Neural cell (in vitro differentiated cells): ENCODE data around the gene ANKZF1. TPM values are rescaled to one million over a fixed set of nuclear protein-coding genes. Genes with fewer than 3 reads are reported as not detected.

Source experiments
- H2AFZ ChIP-seq: fragments of 200-600, 300-800 bp; sonication (generic), shearing (Covaris generic); 2 replicates; pipeline ENCODE4 v1.6.0; 2014; ENCODE audit warnings: low read depth, mild to moderate bottlenecking, antibody characterized with exemption, low read length, moderate library complexity
- H3F3A ChIP-seq: fragments of 200-600 bp; shearing (Covaris generic); 2 replicates; pipeline ENCODE4 v1.6.1; 2016; ENCODE audit warnings: mild to moderate bottlenecking, moderate library complexity, mixed read lengths, antibody characterized with exemption, low read length; ENCODE audit not compliant: insufficient read depth, poor library complexity, severe bottlenecking
- H3K27ac ChIP-seq: fragments of 200-600, 300-800 bp; sonication (generic), shearing (Covaris generic); 2 replicates; pipeline ENCODE4 v1.5.1; 2014; ENCODE audit warnings: mild to moderate bottlenecking, low read length, moderate library complexity
- H3K27me3 ChIP-seq: fragments of 300-800, 200-600 bp; sonication (generic), shearing (Covaris generic); 2 replicates; pipeline ENCODE4 v1.6.0; 2014; ENCODE audit warnings: mild to moderate bottlenecking, low read depth, low read length, moderate library complexity; ENCODE audit not compliant: insufficient read depth
- H3K36me3 ChIP-seq: fragments of 300-800, 200-600 bp; sonication (generic), shearing (Covaris generic); 2 replicates; pipeline ENCODE4 v1.5.1; 2014; ENCODE audit warnings: mild to moderate bottlenecking, antibody characterized with exemption, low read length, moderate library complexity; ENCODE audit not compliant: insufficient read depth
- H3K4me2 ChIP-seq: fragments of 300-800, 200-600 bp; sonication (generic), shearing (Covaris generic); 2 replicates; pipeline ENCODE4 v1.6.0; 2014; ENCODE audit warnings: mild to moderate bottlenecking, low read length
- H3K4me3 ChIP-seq: fragments of 300-800, 200-600 bp; sonication (generic), shearing (Covaris generic); 2 replicates; pipeline ENCODE4 v1.5.1; 2014; ENCODE audit warnings: mild to moderate bottlenecking, low read length, moderate library complexity
- H3K79me2 ChIP-seq: fragments of 200-600 bp; shearing (Covaris generic); replicated peaks from 2 replicates; pipeline ENCODE4 v1.6.0; 2014; ENCODE audit warnings: mild to moderate bottlenecking, low read length, moderate library complexity; ENCODE audit not compliant: insufficient read depth
- H3K9ac ChIP-seq: fragments of 300-800, 200-600 bp; sonication (generic), shearing (Covaris generic); 2 replicates; pipeline ENCODE4 v1.6.1; 2016; ENCODE audit warnings: mild to moderate bottlenecking, low read length, mixed read lengths
- H3K9me2 ChIP-seq: fragments of 200-600 bp; shearing (Covaris generic); 2 replicates; pipeline ENCODE4 v1.6.1; 2016; ENCODE audit warnings: mild to moderate bottlenecking, low read length, mixed read lengths; ENCODE audit not compliant: insufficient read depth
- H3K9me3 ChIP-seq: fragments of 200-600, 300-800 bp; sonication (generic), shearing (Covaris generic); 2 replicates; pipeline ENCODE4 v1.6.1; 2016; ENCODE audit warnings: mild to moderate bottlenecking, mixed run types, low read length, moderate library complexity, mixed read lengths
- H4K20me1 ChIP-seq: fragments of 200-600 bp; shearing (Covaris generic); 2 replicates; pipeline ENCODE4 v1.6.1; 2016; ENCODE audit warnings: mild to moderate bottlenecking, mixed run types; ENCODE audit not compliant: insufficient read depth
- EP300 ChIP-seq: fragments of 450-650 bp; conservative IDR thresholded peaks from 2 replicates; pipeline ENCODE4 v1.6.1; 2014; ENCODE audit warnings: antibody characterized with exemption, mild to moderate bottlenecking, moderate library complexity; ENCODE audit not compliant: poor library complexity, severe bottlenecking
- EZH2 ChIP-seq: fragments of 200-600, 300-800 bp; shearing (Covaris generic), sonication (generic); IDR thresholded peaks from 2 replicates; pipeline ENCODE4 v1.6.1; 2014; ENCODE audit warnings: antibody characterized with exemption, low read length, borderline replicate concordance, mild to moderate bottlenecking; ENCODE audit not compliant: insufficient read depth, poor library complexity, severe bottlenecking
- MXI1 ChIP-seq: fragments of 450-650 bp; conservative IDR thresholded peaks from 2 replicates; pipeline ENCODE4 v1.6.1; 2014; ENCODE audit warnings: antibody characterized with exemption, mild to moderate bottlenecking; ENCODE audit not compliant: poor library complexity, severe bottlenecking
- POLR2AphosphoS5 ChIP-seq: IDR thresholded peaks from 2 replicates; pipeline ENCODE4 v1.6.1; 2012
- RAD21 ChIP-seq: fragments of 450-650 bp; conservative IDR thresholded peaks from 2 replicates; pipeline ENCODE4 v1.6.1; 2014; ENCODE audit warnings: antibody characterized with exemption, mild to moderate bottlenecking, moderate library complexity
- SMC3 ChIP-seq: fragments of 450-650 bp; conservative IDR thresholded peaks from 2 replicates; pipeline ENCODE4 v1.6.1; 2014; ENCODE audit warnings: antibody characterized with exemption, mild to moderate bottlenecking, moderate library complexity; ENCODE audit not compliant: poor library complexity
- TAF1 ChIP-seq: IDR thresholded peaks from 2 replicates; pipeline ENCODE4 v1.6.1; 2012; ENCODE audit warnings: low read depth
- polyA plus RNA-seq: library from polyadenylated mRNA; depleted of rRNA; stranded (reverse); fragments of >200 nt; gene quantifications from 2 replicates; pipeline ENCODE4 v1.2.3, GENCODE V29; 2014
- TF ChIP-seq, protein P1 (sequence below): fragments of 450-650 bp; IDR thresholded peaks from 2 replicates; pipeline ENCODE4 v1.5.1; 2014; ENCODE audit warnings: antibody characterized with exemption, mild to moderate bottlenecking, moderate library complexity; ENCODE audit not compliant: poor library complexity, severe bottlenecking
- TF ChIP-seq, protein P2 (sequence below): IDR thresholded peaks from 2 replicates; pipeline ENCODE4 v1.6.1; 2012; ENCODE audit warnings: borderline replicate concordance

Gene ANKZF1
- polyA plus RNA-seq, 1 donor from 2014 or later, result 185 TPM

DNA sequence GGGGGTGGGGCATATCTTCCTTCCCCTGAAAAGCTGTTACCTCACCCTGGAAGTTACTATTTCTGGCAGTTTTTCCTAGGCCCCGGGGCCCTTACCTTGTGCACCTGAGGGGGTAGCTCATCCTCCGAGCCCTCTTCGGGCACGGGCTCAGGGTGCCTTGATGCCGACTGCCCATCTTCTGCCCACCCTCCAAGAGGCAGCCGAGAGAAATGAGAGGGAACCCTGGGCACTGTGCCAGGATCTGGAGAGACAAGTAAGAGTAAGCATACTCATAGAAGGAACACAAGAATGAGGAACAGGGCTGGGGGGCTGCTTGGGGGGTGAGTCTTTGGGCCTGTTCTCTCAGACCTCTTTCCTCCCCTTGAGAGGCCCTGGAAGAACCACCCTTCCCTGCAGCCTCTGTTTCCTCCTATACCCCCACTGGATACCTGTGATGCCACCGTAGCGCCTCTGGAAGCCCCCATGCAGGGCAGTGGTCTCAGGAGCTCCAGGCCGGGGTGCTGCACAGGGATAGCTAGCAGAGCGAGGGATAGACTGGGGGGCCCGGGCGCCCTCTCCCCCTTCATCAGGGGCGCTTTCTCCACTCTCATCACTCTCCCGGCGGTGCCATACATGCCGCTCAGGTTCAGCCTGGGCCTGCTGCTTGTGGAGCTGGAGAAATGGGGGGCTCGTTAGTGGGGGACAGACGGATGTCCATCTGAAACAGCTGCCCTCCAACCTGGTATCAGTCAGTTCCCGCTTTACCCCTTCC lies 8.8 kb upstream of the ANKZF1 start:
- no peak overlapping the region for H3K27ac ChIP-seq
- H3K36me3 ChIP-seq, result no peaks in the 10 kb centered on the region
- H3F3A ChIP-seq, result no peaks in the 10 kb centered on the region
- TF ChIP-seq RAD21, result no peak
- no peak for TF ChIP-seq TAF1
- no peak for TF ChIP-seq SMC3
- no peak for TF ChIP-seq MXI1
- TF ChIP-seq EP300, result no peak
- TF ChIP-seq, protein P1, sequence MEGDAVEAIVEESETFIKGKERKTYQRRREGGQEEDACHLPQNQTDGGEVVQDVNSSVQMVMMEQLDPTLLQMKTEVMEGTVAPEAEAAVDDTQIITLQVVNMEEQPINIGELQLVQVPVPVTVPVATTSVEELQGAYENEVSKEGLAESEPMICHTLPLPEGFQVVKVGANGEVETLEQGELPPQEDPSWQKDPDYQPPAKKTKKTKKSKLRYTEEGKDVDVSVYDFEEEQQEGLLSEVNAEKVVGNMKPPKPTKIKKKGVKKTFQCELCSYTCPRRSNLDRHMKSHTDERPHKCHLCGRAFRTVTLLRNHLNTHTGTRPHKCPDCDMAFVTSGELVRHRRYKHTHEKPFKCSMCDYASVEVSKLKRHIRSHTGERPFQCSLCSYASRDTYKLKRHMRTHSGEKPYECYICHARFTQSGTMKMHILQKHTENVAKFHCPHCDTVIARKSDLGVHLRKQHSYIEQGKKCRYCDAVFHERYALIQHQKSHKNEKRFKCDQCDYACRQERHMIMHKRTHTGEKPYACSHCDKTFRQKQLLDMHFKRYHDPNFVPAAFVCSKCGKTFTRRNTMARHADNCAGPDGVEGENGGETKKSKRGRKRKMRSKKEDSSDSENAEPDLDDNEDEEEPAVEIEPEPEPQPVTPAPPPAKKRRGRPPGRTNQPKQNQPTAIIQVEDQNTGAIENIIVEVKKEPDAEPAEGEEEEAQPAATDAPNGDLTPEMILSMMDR, result no peak
- TF ChIP-seq, protein P2, sequence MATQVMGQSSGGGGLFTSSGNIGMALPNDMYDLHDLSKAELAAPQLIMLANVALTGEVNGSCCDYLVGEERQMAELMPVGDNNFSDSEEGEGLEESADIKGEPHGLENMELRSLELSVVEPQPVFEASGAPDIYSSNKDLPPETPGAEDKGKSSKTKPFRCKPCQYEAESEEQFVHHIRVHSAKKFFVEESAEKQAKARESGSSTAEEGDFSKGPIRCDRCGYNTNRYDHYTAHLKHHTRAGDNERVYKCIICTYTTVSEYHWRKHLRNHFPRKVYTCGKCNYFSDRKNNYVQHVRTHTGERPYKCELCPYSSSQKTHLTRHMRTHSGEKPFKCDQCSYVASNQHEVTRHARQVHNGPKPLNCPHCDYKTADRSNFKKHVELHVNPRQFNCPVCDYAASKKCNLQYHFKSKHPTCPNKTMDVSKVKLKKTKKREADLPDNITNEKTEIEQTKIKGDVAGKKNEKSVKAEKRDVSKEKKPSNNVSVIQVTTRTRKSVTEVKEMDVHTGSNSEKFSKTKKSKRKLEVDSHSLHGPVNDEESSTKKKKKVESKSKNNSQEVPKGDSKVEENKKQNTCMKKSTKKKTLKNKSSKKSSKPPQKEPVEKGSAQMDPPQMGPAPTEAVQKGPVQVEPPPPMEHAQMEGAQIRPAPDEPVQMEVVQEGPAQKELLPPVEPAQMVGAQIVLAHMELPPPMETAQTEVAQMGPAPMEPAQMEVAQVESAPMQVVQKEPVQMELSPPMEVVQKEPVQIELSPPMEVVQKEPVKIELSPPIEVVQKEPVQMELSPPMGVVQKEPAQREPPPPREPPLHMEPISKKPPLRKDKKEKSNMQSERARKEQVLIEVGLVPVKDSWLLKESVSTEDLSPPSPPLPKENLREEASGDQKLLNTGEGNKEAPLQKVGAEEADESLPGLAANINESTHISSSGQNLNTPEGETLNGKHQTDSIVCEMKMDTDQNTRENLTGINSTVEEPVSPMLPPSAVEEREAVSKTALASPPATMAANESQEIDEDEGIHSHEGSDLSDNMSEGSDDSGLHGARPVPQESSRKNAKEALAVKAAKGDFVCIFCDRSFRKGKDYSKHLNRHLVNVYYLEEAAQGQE, result no peak
- TF ChIP-seq EZH2, result no peak
- no peak for TF ChIP-seq POLR2AphosphoS5
- H2AFZ ChIP-seq, result no peak overlapping the region
- no peaks in the 10 kb centered on the region for H4K20me1 ChIP-seq
- no peak overlapping the region for H3K9ac ChIP-seq
- no peak overlapping the region for H3K4me3 ChIP-seq
- H3K9me3 ChIP-seq, result no peaks in the 10 kb centered on the region
- no peak overlapping the region for H3K4me2 ChIP-seq
- no peaks in the 10 kb centered on the region for H3K79me2 ChIP-seq
- H3K9me2 ChIP-seq, result no peaks in the 10 kb centered on the region
- no peaks in the 10 kb centered on the region for H3K27me3 ChIP-seq

DNA sequence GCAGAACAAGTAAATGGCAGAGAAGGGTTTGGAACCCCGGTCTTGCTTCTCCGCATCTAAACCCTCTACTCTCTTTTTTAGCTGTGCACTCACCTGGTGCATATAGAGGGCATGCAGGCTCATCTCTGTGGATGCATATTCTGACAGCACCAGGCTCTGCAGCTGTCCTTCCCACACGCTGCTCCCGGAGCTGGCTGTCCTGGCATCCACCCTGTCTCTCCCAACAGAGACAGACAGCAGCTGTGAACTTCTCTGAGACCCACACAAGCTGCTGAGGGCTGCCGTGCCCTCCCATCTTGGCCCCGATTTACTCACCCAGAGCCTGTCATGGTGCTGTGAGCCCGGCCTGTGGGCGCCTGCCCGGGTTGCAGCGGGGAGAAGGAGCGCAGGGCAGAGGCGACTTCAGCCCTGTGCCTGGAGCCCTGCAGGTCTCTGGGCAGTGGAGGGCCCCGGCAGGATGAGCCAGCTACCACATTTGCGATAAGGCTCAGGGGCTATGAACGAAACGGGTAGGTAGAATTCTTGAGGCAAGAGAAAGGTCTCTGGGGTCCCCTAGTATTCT lies 7.6 kb upstream of the ANKZF1 start:
- H4K20me1 ChIP-seq, result no peaks in the 10 kb centered on the region
- H3K27ac ChIP-seq, result no peak overlapping the region
- H3K4me2 ChIP-seq, result no peak overlapping the region
- H3K9me3 ChIP-seq, result no peaks in the 10 kb centered on the region
- no peaks in the 10 kb centered on the region for H3K36me3 ChIP-seq
- no peak overlapping the region for H2AFZ ChIP-seq
- no peaks in the 10 kb centered on the region for H3K27me3 ChIP-seq
- no peaks in the 10 kb centered on the region for H3K9me2 ChIP-seq
- H3K79me2 ChIP-seq, result no peaks in the 10 kb centered on the region
- no peak overlapping the region for H3K4me3 ChIP-seq
- no peaks in the 10 kb centered on the region for H3F3A ChIP-seq
- TF ChIP-seq, protein P1, result no peak
- no peak for TF ChIP-seq TAF1
- TF ChIP-seq POLR2AphosphoS5, result no peak
- TF ChIP-seq MXI1, result no peak
- no peak for TF ChIP-seq EP300
- no peak for TF ChIP-seq RAD21
- TF ChIP-seq, protein P2, result no peak
- TF ChIP-seq SMC3, result no peak
- no peak for TF ChIP-seq EZH2
- H3K9ac ChIP-seq, result no peak overlapping the region
